PFSK-1 (cell line): ENCODE results near the gene CEP128.

Experiments
- FOXP2 ChIP-seq: optimal IDR thresholded peaks from 2 replicates; pipeline ENCODE3; 2011; ENCODE audit warnings: borderline replicate concordance, control low read depth, inconsistent platforms; ENCODE audit not compliant: insufficient read depth; ENCODE audit errors: extremely low read length, extremely low read depth
- POLR2AphosphoS5 ChIP-seq: IDR thresholded peaks from 2 replicates; pipeline ENCODE4 v1.6.1; 2012; ENCODE audit warnings: low read depth, mild to moderate bottlenecking, control low read depth, low read length, moderate library complexity
- REST ChIP-seq, 2 experiments: IDR thresholded peaks; 2 replicates each; pipeline versions ENCODE4 v1.6.1 to v1.8.0; 2011 to 2012; ENCODE audit warnings: low read depth in 2 of 2, low read length in 2 of 2, control low read depth in 1 of 2, inconsistent platforms in 1 of 2, mild to moderate bottlenecking in 1 of 2, moderate library complexity in 1 of 2; ENCODE audit not compliant: insufficient read depth in 1 of 2
- SIN3A ChIP-seq: IDR thresholded peaks from 2 replicates; pipeline ENCODE4 v1.6.1; 2012; ENCODE audit warnings: mild to moderate bottlenecking, low read length, moderate library complexity, borderline replicate concordance; ENCODE audit not compliant: insufficient read depth
- TAF1 ChIP-seq: IDR thresholded peaks from 2 replicates; pipeline ENCODE4 v1.6.1; 2012; ENCODE audit warnings: low read length, control low read depth, borderline replicate concordance; ENCODE audit not compliant: insufficient read depth

Gene CEP128

DNA sequence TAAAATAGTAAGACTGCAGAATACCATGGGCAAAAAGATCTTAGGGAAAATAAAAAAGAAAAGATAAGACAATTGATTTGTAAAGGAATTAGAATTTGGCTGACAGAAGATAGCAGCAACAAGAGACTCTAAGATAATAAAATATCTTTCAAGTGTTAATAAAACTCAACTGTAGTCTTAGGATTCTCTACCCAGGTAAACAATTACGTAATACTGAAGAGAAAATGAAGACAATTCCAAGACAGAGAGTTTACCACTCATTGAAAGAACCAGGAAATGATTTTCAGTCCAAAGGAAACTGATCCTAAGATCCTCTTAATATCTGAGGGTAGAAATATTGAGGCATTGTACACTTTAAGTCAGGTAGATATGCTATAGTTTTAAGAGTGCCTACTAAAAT is 321.1 kb downstream of the CEP128 start:
- TF ChIP-seq SIN3A (no peak), REST (IDR thresholded peaks at IDR 0.05; ENCODE audit: insufficient read depth in 1 of 2, low read depth in 2 of 2, low read length in 2 of 2) (no peak), FOXP2 (no peak), POLR2AphosphoS5 (no peak), TAF1 (no peak)

DNA sequence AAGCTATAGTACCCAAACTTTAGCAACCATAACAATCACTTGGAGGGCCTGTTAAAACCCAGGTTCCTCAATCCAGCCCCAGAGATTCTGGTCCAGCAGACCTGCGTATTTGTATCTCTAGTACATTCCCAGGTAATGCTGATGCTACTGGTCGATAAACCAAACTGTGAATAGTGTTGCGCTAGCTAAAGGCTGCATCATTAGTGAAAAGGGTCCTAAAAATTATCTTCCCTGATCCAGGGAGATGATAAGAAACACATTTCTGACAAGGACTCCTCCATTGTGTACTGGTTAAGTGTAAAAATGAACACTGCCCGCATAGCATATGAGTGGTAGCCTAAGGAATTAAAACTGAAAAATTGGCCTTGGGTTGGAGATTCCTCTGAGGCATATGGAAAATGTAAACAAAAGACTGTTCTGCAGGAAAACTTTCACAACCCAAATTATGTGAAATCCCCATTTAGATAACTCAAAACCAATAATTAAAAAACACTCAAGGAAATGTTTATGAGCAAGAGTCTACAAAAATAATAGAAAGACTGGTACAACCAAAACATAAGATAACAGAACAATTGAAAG is 322.7 kb downstream of the CEP128 start:
- no peak for TF ChIP-seq FOXP2
- TF ChIP-seq REST (IDR thresholded peaks at IDR 0.05; ENCODE audit: insufficient read depth in 1 of 2, low read depth in 2 of 2, low read length in 2 of 2): no peak
- no peak for TF ChIP-seq POLR2AphosphoS5
- TF ChIP-seq SIN3A: no peak
- TF ChIP-seq TAF1: no peak

- TF ChIP-seq FOXP2 (no peak), POLR2AphosphoS5 (no peak), REST (IDR thresholded peaks at IDR 0.05; ENCODE audit: insufficient read depth in 1 of 2, low read depth in 2 of 2, low read length in 2 of 2) (no peak), TAF1 (no peak), SIN3A (no peak)
These were observed 325.7 kb downstream of the CEP128 start for GRCh38 chr14:80615831-80616230.

DNA sequence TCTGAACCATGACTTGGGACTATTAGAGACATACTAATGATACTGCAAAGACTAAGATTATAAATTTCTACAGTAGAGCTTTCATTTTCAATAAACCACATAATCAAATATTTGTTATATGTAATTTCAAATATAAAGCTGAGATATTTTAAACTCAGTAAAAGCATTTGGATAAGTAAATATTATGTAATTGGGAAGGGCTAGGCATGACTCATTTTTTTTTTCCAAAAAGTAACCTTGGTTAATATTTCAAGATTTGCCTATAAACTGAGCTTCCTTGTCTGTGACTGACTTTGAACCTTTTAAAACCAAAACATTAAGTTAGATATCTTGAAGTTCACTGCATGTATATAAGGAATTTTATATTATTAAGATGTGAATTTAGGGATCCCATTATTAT is 332.5 kb downstream of the CEP128 start:
- no peak for TF ChIP-seq SIN3A
- no peak for TF ChIP-seq FOXP2
- no peak for TF ChIP-seq REST (IDR thresholded peaks at IDR 0.05; ENCODE audit: insufficient read depth in 1 of 2, low read depth in 2 of 2, low read length in 2 of 2)
- no peak for TF ChIP-seq POLR2AphosphoS5
- no peak for TF ChIP-seq TAF1

- TF ChIP-seq POLR2AphosphoS5 (no peak), SIN3A (no peak)
These were observed 333.0 kb downstream of the CEP128 start for GRCh38 chr14:80608563-80608962.
